Fibroblast of skin of scalp (primary cell): Measurements from ENCODE around the gene CNTNAP4.

ENCODE experiments used
- DNase-seq: peaks from one replicate; pipeline ENCODE4 v3.0.0-alpha.2; 2013

CNTNAP4 gene

GRCh38 chr16:76490036-76490639 lies 212.9 kb downstream of the CNTNAP4 start:
- DNase-seq = no peak

DNA sequence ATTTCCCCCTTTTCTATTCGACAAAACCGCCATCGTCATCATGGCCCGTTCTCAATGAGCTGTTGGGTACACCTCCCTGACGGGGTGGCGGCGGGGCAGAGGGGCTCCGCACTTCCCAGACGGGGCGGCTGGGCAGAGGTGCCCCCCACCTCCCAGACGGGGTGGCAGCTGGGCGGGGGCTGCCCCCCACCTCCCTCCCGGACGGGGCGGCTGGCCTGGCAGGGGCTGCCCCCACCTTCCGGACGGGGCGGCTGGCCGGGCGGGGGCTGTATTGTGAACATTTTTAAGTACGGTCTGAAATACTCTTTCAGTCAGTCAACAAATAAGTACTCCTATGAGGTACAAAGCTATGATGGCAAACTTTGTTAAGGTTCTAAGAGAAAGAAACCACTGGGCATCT lies 222.8 kb downstream of the CNTNAP4 start:
- DNase-seq = no peak

GRCh38 chr16:76502063-76502462 lies 224.9 kb downstream of the CNTNAP4 start:
- DNase-seq = no peak

- no peak for DNase-seq
These were observed 225.4 kb downstream of the CNTNAP4 start for GRCh38 chr16:76502555-76502954.

DNA sequence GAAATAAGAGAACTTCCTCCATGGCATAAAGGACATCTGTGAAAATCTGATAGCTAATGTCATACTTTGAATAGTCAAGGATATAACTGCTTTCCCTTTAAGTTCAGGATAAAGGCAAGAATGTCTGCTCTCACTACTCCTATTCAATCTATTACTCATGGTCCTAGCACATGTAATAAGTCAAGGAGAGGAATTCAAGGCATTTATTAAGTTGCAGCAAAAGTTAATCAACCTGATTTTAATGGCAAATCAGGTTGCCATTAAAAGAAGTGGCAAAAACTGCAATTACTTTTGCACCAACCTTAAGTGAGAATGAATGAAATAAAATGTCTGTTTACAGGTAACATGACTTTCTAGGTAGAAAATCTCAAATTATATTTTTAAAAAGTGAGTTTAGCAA lies 225.9 kb downstream of the CNTNAP4 start:
- no peak for DNase-seq

GRCh38 chr16:76511203-76511602 lies 234.0 kb downstream of the CNTNAP4 start:
- DNase-seq = no peak

- no peak for DNase-seq
These were observed 241.6 kb downstream of the CNTNAP4 start for GRCh38 chr16:76518781-76519180.

- peak; percentile 1 for DNase-seq
These were observed 247.2 kb downstream of the CNTNAP4 start for GRCh38 chr16:76524356-76524755.

DNA sequence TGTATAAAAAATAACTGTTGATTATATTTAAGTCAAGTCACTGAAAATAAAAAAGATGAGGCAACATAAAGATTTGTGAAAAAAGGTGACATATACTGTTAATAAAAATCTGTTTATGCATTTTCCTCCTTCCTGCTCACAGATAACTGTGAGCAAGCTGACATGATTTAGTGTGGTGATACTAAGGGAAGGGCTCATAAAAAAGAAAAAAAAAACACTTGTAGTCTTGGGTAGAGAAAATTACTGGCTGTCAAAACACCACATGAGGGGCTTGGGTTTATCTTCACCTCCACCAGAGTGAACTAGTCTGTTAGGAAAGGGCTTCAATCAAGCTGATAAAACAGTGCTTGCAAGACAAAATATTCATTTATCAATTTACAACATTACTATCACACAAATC lies 247.6 kb downstream of the CNTNAP4 start:
- DNase-seq = no peak

GRCh38 chr16:76527244-76527643 lies 250.0 kb downstream of the CNTNAP4 start:
- DNase-seq = no peak

DNA sequence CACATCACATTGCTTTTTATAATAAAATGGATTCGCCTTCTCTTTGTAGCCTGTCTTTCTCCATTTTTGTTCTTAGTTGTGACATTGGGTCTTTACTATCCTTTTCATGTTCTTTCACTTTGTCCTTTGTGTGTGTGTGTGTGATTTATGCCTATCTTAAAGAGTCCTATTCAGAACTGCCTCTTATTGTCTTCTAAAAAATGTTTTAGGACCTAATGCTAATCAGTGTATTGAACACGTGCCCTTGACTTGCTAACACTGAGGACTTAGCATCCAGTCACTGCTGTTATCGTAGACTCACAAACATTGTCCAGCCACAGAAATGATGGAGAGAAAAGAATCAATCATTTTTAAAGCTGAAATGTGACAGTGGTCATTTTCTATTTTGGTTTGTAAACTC lies 251.9 kb downstream of the CNTNAP4 start:
- no peak for DNase-seq

DNA sequence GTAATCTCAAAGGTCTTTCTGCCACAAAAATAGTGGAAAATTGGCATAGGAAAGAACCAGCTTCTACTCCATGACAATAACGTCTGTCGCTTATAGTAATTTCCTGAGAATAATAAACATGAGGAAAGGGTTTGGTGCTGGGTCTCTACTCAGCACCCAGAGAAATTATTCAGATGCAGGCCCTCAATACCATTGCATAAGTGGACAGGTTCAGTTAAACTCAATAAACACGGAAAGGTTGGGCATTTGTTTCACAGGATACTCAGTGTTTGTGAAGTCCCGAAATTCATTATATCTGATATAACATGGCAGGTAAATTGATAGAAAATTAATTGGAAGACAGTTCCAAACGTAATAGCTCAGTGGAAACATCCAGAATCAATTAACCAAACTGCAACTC lies 254.0 kb downstream of the CNTNAP4 start:
- DNase-seq = no peak

- no peak for DNase-seq
These were observed 255.2 kb downstream of the CNTNAP4 start for GRCh38 chr16:76532188-76532973.

- no peak for DNase-seq
These were observed 262.4 kb downstream of the CNTNAP4 start for GRCh38 chr16:76539609-76540008.

DNA sequence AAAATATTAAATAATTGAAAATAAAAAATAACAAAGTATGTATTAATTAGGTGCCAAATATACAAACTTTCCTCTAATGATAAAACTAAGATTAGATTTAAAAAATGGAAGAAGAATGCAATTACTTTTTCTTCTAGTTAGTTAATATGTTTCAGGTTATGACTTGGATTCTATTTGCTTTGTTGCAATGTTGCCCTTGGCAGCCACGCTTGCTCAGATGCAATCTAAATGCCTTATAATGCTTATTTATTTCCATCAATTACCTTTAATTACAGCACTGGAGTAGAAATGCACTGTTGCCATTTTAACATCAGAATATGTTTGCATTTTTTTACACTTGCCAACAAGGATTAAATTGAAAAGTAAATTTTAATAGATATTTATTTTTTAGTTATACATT lies 263.9 kb downstream of the CNTNAP4 start:
- DNase-seq = no peak

GRCh38 chr16:76565542-76565941 lies 288.3 kb downstream of the CNTNAP4 start:
- DNase-seq = no peak

DNA sequence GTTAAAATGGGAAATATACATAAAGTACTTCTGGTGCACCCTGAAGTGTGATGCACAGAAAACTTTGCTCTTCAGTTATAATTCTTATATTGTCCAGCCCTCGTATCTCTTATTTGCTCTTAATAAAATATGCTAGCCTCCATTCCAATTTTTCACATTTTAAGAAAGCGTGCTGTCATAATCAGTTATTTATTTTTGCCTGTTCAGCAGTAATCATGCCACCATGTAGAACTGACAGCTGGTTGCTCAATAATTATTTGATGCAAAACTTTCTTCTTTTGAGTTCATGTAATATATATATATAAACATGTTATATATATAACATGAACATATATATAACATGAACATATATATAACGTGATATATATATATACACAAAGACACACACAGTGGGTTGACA lies 294.6 kb downstream of the CNTNAP4 start:
- DNase-seq = no peak

DNA sequence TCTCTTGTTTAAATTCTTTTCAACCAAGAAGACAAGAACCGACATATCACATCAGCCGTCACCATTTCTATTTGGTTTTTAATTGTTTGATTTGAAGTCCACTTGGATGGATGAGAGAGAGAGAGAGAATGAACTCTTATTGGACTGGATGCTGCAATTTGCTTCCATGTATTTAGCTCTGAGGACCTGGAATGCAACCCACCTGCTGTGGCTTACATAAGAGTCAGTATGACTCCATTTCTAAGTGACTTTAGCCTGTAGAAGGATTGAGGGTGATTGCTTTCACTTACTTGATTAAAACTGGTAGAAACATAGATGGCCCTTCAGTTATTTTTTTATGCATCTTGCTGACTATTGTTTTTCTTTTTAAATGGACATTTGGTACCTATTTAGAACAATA lies 296.1 kb downstream of the CNTNAP4 start:
- no peak for DNase-seq

DNA sequence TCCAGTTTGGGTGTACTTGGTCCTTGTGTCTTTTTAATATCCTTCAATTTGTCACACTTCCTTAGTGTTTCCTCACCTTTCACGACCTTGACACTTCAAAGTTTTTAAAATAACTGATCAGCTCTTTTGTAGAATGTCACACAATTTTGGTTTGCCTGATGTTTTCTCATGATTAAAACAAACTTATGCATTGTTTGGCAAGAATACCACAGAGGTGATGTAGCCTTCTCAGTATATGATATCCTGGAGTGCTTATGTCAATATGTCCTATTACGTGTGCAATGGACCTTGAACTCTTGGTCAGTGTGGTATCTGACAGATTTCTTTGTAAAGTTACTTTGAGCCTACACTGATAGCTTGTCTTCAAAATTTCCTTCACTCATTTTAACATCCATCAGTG lies 297.4 kb downstream of the CNTNAP4 start:
- no peak for DNase-seq

DNA sequence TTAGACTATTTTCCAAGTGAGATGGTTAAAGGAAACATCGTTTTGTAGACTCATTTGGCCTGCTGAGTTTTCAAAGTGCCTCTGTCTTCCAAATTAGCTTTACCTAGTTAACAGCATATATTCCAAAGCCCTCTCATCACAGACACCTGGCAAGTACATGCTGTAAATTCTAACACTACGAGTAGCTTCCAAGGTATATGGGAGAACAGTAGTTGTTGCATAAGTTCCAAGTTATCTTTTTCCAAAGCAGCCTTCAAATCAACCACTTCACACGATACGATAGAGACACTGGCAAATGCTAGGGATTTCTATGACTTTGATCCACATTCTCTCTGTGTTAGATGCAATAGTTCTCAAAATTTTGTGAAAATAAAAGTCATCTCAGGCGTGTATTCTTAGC lies 299.3 kb downstream of the CNTNAP4 start:
- no peak for DNase-seq

GRCh38 chr16:76577003-76577402 lies 299.8 kb downstream of the CNTNAP4 start:
- DNase-seq = no peak

DNA sequence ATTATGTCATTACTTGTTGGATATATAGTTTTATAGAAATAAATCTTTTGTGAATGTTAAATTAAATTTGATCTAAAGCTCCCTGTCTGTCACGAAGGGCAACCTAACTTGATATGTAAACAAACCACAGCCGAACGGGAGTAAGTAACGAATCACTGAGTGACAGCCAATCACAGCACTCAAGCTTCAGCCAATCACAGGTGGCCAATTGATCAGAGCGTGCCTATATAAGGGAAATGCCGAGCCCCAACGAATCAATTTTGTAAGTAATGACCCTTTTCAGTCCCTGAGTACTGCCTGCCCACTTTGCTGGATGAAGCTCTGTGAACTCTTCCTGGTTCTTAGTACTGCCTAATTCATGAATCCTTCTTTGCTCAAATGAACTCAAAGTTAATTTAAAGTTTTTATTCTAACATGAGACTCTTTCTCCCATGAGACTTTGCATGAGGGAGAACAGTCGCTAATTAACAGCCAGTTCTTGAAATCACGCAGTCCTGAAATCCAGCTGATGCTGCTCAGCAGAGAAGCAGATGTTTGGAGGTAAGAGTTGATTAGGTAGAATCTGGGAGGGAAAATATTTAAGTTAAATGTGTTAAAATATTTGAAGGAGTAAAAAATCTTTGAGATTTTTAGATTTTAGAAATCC lies 302.2 kb downstream of the CNTNAP4 start:
- DNase-seq = no peak

DNA sequence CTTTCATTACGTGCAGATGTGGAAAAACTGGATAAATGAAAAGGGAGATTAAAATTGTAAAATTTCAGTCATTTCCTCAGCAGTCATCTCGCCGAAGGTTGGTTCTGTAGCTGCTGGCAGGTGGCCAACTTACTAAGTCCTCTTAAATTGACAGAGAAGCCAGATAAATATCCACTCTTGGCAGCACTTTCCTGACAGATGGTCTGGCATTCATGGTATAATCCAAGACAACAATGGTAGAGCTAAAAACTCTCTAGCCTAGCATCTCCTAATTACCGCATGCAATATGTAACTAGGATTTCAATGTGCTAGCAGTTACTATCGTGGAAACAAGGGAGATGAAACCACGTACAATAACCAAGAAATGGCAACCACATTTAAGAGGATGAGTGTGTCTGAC lies 306.3 kb downstream of the CNTNAP4 start:
- peak; percentile 6 for DNase-seq

- DNase-seq = no peak
These were observed 306.7 kb downstream of the CNTNAP4 start for GRCh38 chr16:76583945-76584344.
